Keratinocyte (primary cell): ENCODE measurements around the gene DST.
A peak's percentile ranks its signal among the peaks of the same experiment; 100 is the strongest.

Experiments
- CTCF ChIP-seq, 3 experiments: IDR thresholded peaks in 1 of 3; conservative IDR thresholded peaks in 1 of 3; optimal IDR thresholded peaks in 1 of 3; 2 replicates in 2 of 3; 3 replicates in 1 of 3; pipeline versions ENCODE3 to v1.5.1; 2011; ENCODE audit warnings: low read length in 3 of 3, mild to moderate bottlenecking in 3 of 3, moderate library complexity in 2 of 3, control low read depth in 1 of 3, inconsistent platforms in 1 of 3; ENCODE audit not compliant: insufficient read depth in 2 of 3; ENCODE audit errors: extremely low read depth in 1 of 3
- EZH2 ChIP-seq: IDR thresholded peaks from one replicate; pipeline ENCODE4 v1.6.1; 2012; ENCODE audit warnings: inconsistent platforms, mild to moderate bottlenecking, low read length, moderate library complexity

- peak; percentile 51 to 56 (median 53) for TF ChIP-seq CTCF (optimal IDR thresholded peaks at IDR 0.05 in 1 of 3, IDR thresholded peaks at IDR 0.05 in 1 of 3, conservative IDR thresholded peaks at IDR 0.05 in 1 of 3; ENCODE audit: extremely low read depth in 1 of 3, insufficient read depth in 2 of 3, low read length in 3 of 3)
- TF ChIP-seq EZH2 = no peak
Observed at GRCh38 chr6:56595490-56596122, 47.1 kb downstream of the DST start.
